Coronary artery (tissue), 2 donors: ENCODE results near the gene OPHN1.

Experiments used
- DNase-seq: peaks from one replicate; pipeline ENCODE4 v3.0.0-alpha.2; 2017; ENCODE audit warnings: low spot score
- H3K27ac ChIP-seq, 2 donors: fragments of 200-600 bp; sonication (generic); one replicate each; pipeline ENCODE4 v1.5.1; 2016 to 2019
- H3K4me3 ChIP-seq: fragments of 200-600 bp; sonication (generic); 2 replicates; pipeline ENCODE4 v1.5.1; 2016; ENCODE audit warnings: mild to moderate bottlenecking, moderate library complexity
- CTCF ChIP-seq: fragments of 200-600 bp; sonication (generic); IDR thresholded peaks from one replicate; pipeline ENCODE4 v1.5.1; 2019; ENCODE audit warnings: antibody characterized with exemption

Gene OPHN1

DNA sequence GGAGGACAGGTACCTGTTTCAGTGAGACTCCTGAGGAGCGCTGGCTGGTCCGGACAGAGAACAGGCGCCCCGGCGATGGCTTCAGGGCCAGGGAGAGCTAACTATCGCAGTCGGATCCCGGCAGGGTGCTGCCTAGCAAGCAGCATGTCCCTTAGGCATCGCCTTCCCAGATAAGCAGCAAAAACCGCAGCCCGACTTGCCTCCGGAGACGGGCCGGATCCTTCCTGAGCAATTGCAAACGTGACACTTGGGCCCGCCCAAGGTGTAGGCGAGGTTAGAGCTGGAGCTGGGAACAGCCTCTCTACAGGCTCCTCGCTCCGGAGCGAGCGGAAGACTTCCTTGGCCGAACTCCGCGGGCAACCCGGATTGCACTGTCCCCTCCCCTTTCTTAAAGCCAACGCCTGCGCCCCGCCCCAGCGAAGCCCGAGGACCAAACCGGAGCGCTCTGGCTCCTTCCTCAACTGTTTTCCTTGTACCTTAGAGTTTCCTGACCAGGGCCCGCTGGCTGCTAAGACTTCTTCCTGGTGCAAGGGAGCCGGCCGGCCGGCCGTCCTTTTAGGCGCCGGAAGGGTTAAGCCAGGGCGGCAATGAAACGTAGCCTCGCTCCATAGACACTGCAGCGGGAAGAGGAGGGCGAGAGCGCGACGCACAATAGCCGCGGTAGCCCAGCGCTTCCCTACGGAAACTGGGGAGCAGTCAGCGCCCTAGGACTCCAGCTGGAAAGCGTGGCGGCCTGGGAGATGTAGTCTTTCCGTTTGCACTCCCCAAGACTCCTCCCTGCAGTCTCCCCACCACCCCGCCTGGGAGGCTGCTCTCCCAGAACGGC is at the start of gene OPHN1:
OPHN1 (minus strand) TSS at position 341 of the 826 bp plus-strand sequence. CDS start 475 bp downstream, outside the sequence.
- Histone ChIP-seq H3K4me3 (peak within 1 kb of the TSS; percentile 75), H3K27ac (peak within 1 kb of the TSS; percentile 54 to 86)
- TF ChIP-seq CTCF, result no peak
- DNase-seq, result peak; percentile 80

DNA sequence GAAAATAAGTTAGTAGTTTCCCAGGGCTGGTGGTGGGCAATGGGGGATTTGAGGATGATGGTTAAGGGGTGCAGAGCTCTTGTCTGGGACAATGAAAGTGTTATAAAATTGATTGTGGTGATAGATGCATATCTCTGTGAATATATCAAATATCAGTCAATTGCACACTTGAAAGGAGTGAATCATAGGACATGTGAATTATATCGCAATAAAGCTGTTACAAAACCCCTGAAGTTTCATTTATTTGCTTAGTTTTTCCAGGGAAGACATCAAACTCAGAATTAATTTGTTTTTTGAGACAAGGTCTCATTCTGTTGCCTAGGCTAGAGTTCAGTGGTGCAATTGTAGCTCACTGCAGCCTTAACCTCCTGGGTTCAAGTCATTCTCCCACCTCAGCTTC is 47.7 kb upstream of the OPHN1 start:
- Histone ChIP-seq H3K27ac (no peak overlapping the region), H3K4me3 (no peak overlapping the region)
- no peak for TF ChIP-seq CTCF
- no peak for DNase-seq

DNA sequence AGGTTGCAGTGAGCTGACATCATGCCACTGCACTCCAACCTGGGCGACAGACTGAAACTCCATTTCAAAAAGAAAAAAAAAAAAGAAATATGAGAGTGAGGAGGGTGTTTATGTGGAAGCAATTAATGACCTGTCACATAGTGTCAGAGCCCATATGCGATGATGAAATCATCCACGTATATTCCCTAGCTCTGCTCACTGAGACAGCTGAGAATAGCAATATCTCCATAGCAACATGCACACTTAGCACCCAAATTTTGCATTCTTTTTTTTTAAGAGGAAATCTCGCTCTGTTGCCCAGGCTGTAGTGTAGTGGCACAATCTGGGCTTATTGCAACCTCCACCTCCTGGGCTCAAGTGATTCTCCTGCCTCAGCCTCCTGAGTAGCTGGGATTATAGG is 31.5 kb upstream of the OPHN1 start:
- no peak for DNase-seq
- H3K27ac ChIP-seq, result no peak overlapping the region
- no peak overlapping the region for H3K4me3 ChIP-seq
- TF ChIP-seq CTCF, result no peak

DNA sequence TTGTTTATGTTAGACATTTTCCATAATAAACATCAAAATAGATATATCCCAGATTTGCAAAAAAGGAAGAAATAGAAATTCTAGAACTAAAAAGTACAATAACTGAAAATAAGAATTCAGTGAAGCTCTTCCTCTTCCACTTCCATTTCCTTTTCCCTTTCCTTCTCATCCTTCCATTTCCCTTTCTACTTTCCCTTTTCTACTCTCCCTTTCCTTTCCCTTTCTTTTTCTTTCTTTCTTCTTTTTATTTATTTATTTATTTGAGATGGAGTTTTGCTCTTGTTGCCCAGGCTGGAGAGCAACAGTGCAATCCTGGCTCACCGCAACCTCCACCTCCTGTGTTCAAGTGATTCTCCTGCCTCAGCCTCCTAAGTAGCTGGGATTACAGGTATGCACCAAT is 30.6 kb upstream of the OPHN1 start:
- no peak for TF ChIP-seq CTCF
- no peak for DNase-seq
- Histone ChIP-seq H3K4me3 (no peak overlapping the region), H3K27ac (no peak overlapping the region)

GRCh38 chrX:68462653-68463052 is 29.4 kb upstream of the OPHN1 start:
- TF ChIP-seq CTCF, result no peak
- H3K4me3 ChIP-seq, result no peak overlapping the region
- no peak for DNase-seq
- no peak overlapping the region for H3K27ac ChIP-seq

GRCh38 chrX:68462197-68462596 is 28.9 kb upstream of the OPHN1 start:
- DNase-seq, result no peak
- no peak for TF ChIP-seq CTCF
- Histone ChIP-seq H3K27ac (no peak overlapping the region), H3K4me3 (no peak overlapping the region)

GRCh38 chrX:68461576-68461975 is 28.3 kb upstream of the OPHN1 start:
- no peak for DNase-seq
- no peak for TF ChIP-seq CTCF
- Histone ChIP-seq H3K27ac (no peak overlapping the region), H3K4me3 (no peak overlapping the region)
